GM08714 (cell line): Measurements from ENCODE around the gene EGFR.

Experiments
- H3K4me3 ChIP-seq: fragments of 200-500 bp; sonication (Bioruptor generic); 2 replicates; pipeline ENCODE4 v1.5.1; 2014; ENCODE audit warnings: mild to moderate bottlenecking, low read length, inconsistent platforms
- ZNF274 ChIP-seq: IDR thresholded peaks from 2 replicates; pipeline ENCODE4 v1.6.1; 2012; ENCODE audit warnings: mild to moderate bottlenecking, low read depth, low read length

Gene EGFR

GRCh38 chr7:55188590-55189138 lies 169.8 kb downstream of the EGFR start:
- TF ChIP-seq ZNF274 = no peak
- no peak overlapping the region for H3K4me3 ChIP-seq

GRCh38 chr7:55189146-55189766 lies 170.4 kb downstream of the EGFR start:
- H3K4me3 ChIP-seq = no peak overlapping the region
- no peak for TF ChIP-seq ZNF274

GRCh38 chr7:55189878-55190436 lies 171.1 kb downstream of the EGFR start:
- H3K4me3 ChIP-seq = no peak overlapping the region
- TF ChIP-seq ZNF274 = no peak

GRCh38 chr7:55190511-55191160 lies 171.8 kb downstream of the EGFR start:
- H3K4me3 ChIP-seq = no peak overlapping the region
- no peak for TF ChIP-seq ZNF274

GRCh38 chr7:55191161-55191925 lies 172.5 kb downstream of the EGFR start:
- TF ChIP-seq ZNF274 = no peak
- no peak overlapping the region for H3K4me3 ChIP-seq

- no peak overlapping the region for H3K4me3 ChIP-seq
- no peak for TF ChIP-seq ZNF274
Measured at GRCh38 chr7:55191926-55192692, 173.3 kb downstream of the EGFR start.

GRCh38 chr7:55192723-55193122 lies 173.9 kb downstream of the EGFR start:
- TF ChIP-seq ZNF274 = no peak
- H3K4me3 ChIP-seq = no peak overlapping the region

- no peak overlapping the region for H3K4me3 ChIP-seq
- no peak for TF ChIP-seq ZNF274
Measured at GRCh38 chr7:55193245-55193644, 174.4 kb downstream of the EGFR start.

- TF ChIP-seq ZNF274 = no peak
- H3K4me3 ChIP-seq = no peak overlapping the region
Measured at GRCh38 chr7:55194522-55194921, 175.7 kb downstream of the EGFR start.

GRCh38 chr7:55198634-55199392 lies 180.0 kb downstream of the EGFR start:
- H3K4me3 ChIP-seq = no peak overlapping the region
- TF ChIP-seq ZNF274 = no peak

- H3K4me3 ChIP-seq = no peak overlapping the region
- no peak for TF ChIP-seq ZNF274
Measured at GRCh38 chr7:55199418-55199817, 180.6 kb downstream of the EGFR start.

- TF ChIP-seq ZNF274 = no peak
- H3K4me3 ChIP-seq = no peak overlapping the region
Measured at GRCh38 chr7:55200441-55200840, 181.6 kb downstream of the EGFR start.

GRCh38 chr7:55202150-55202913 lies 183.5 kb downstream of the EGFR start:
- TF ChIP-seq ZNF274 = no peak
- no peak overlapping the region for H3K4me3 ChIP-seq
